ENCODE results near the gene ATL1.

The ATL1 gene

GRCh38 chr14:50606468-50606867 is 46.5 kb downstream of the ATL1 start:
- no peak for DNase-seq (ENCODE audit: low read depth)
- no peak overlapping the region for H3K4me3 ChIP-seq (ENCODE audit: control insufficient read depth, low read depth, low read length)
- no peak for TF ChIP-seq CTCF (conservative IDR thresholded peaks at IDR 0.05; ENCODE audit: control insufficient read depth, insufficient read depth, low read depth, low read length)

GRCh38 chr14:50607181-50607580 is 47.2 kb downstream of the ATL1 start:
- TF ChIP-seq CTCF (conservative IDR thresholded peaks at IDR 0.05; ENCODE audit: control insufficient read depth, insufficient read depth, low read depth, low read length), result no peak
- peak; percentile 84 for DNase-seq (ENCODE audit: low read depth)
- H3K4me3 ChIP-seq (ENCODE audit: control insufficient read depth, low read depth, low read length), result no peak overlapping the region

GRCh38 chr14:50607761-50608160 is 47.8 kb downstream of the ATL1 start:
- TF ChIP-seq CTCF (conservative IDR thresholded peaks at IDR 0.05; ENCODE audit: control insufficient read depth, insufficient read depth, low read depth, low read length), result no peak
- no peak overlapping the region for H3K4me3 ChIP-seq (ENCODE audit: control insufficient read depth, low read depth, low read length)
- no peak for DNase-seq (ENCODE audit: low read depth)

GRCh38 chr14:50608302-50608851 is 48.4 kb downstream of the ATL1 start:
- TF ChIP-seq CTCF (conservative IDR thresholded peaks at IDR 0.05; ENCODE audit: control insufficient read depth, insufficient read depth, low read depth, low read length), result no peak
- H3K4me3 ChIP-seq (ENCODE audit: control insufficient read depth, low read depth, low read length), result no peak overlapping the region
- peak; percentile 40 for DNase-seq (ENCODE audit: low read depth)

- no peak for TF ChIP-seq CTCF (conservative IDR thresholded peaks at IDR 0.05; ENCODE audit: control insufficient read depth, insufficient read depth, low read depth, low read length)
- no peak overlapping the region for H3K4me3 ChIP-seq (ENCODE audit: control insufficient read depth, low read depth, low read length)
Observed at GRCh38 chr14:50610465-50610864, 50.5 kb downstream of the ATL1 start.

GRCh38 chr14:50612806-50613205 is 52.9 kb downstream of the ATL1 start:
- no peak for TF ChIP-seq CTCF (conservative IDR thresholded peaks at IDR 0.05; ENCODE audit: control insufficient read depth, insufficient read depth, low read depth, low read length)
- DNase-seq (ENCODE audit: low read depth), result no peak
- no peak overlapping the region for H3K4me3 ChIP-seq (ENCODE audit: control insufficient read depth, low read depth, low read length)

More at GRCh38 chr14:50610465-50610864, 50.5 kb downstream of the ATL1 start:
- no peak for DNase-seq (ENCODE audit: low read depth)

- H3K4me3 ChIP-seq (ENCODE audit: control insufficient read depth, low read depth, low read length), result no peak overlapping the region
- DNase-seq (ENCODE audit: low read depth), result no peak
- no peak for TF ChIP-seq CTCF (conservative IDR thresholded peaks at IDR 0.05; ENCODE audit: control insufficient read depth, insufficient read depth, low read depth, low read length)
Observed at GRCh38 chr14:50615056-50615455, 55.1 kb downstream of the ATL1 start.
